Mammary epithelial cell (primary cell): ENCODE data around the gene GDF10.

Experiments used
- EZH2 ChIP-seq: IDR thresholded peaks from 2 replicates; pipeline ENCODE4 v1.6.1; 2012; ENCODE audit warnings: low read length, inconsistent platforms, borderline replicate concordance
- TF ChIP-seq, protein P1 (sequence below), 2 donors: IDR thresholded peaks in 1 of 2; conservative IDR thresholded peaks in 1 of 2; 2 replicates each; pipeline ENCODE4 v1.5.1; 2011 to 2012; ENCODE audit warnings: inconsistent platforms in 2 of 2, low read length in 2 of 2, mild to moderate bottlenecking in 2 of 2, control low read depth in 1 of 2, low read depth in 1 of 2; ENCODE audit not compliant: insufficient read depth in 1 of 2; ENCODE audit errors: extremely low read depth in 1 of 2

- no peak for TF ChIP-seq EZH2
- TF ChIP-seq, protein P1, sequence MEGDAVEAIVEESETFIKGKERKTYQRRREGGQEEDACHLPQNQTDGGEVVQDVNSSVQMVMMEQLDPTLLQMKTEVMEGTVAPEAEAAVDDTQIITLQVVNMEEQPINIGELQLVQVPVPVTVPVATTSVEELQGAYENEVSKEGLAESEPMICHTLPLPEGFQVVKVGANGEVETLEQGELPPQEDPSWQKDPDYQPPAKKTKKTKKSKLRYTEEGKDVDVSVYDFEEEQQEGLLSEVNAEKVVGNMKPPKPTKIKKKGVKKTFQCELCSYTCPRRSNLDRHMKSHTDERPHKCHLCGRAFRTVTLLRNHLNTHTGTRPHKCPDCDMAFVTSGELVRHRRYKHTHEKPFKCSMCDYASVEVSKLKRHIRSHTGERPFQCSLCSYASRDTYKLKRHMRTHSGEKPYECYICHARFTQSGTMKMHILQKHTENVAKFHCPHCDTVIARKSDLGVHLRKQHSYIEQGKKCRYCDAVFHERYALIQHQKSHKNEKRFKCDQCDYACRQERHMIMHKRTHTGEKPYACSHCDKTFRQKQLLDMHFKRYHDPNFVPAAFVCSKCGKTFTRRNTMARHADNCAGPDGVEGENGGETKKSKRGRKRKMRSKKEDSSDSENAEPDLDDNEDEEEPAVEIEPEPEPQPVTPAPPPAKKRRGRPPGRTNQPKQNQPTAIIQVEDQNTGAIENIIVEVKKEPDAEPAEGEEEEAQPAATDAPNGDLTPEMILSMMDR (conservative IDR thresholded peaks at IDR 0.05 in 1 of 2, IDR thresholded peaks at IDR 0.05 in 1 of 2; ENCODE audit: extremely low read depth in 1 of 2, insufficient read depth in 1 of 2, low read depth in 1 of 2, low read length in 2 of 2): no peak
These were observed 20.8 kb downstream of the GDF10 start for GRCh38 chr10:47320812-47321211.
